ENCODE measurements around the gene CBLC.
"Not testable (repeated sequence)": the region's sequence is repeated elsewhere in the genome, so short reads cannot be mapped to it uniquely, and the experiment has no call there.

Gene CBLC

DNA sequence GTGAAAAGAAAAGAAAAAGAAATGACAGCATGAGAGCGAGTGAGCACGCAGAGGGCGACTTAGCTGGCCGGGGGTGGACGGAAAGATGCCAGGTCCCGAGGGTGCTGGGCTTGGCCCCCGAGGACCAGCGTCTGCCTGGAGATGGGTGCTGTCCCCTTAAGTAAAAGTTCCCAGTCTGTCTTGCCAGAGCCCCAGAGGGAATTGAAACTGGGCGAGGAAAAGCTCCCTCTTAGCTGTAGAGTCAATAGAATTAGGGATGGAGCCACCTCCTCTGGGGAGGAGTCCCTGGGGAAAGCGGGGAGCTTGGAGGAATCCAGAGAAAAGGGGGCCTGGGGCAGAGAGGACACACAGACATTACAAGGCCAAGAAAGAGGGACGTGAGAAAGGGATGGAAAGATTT, 44.5 kb downstream of the CBLC start:
- DNase-seq = no peak

DNA sequence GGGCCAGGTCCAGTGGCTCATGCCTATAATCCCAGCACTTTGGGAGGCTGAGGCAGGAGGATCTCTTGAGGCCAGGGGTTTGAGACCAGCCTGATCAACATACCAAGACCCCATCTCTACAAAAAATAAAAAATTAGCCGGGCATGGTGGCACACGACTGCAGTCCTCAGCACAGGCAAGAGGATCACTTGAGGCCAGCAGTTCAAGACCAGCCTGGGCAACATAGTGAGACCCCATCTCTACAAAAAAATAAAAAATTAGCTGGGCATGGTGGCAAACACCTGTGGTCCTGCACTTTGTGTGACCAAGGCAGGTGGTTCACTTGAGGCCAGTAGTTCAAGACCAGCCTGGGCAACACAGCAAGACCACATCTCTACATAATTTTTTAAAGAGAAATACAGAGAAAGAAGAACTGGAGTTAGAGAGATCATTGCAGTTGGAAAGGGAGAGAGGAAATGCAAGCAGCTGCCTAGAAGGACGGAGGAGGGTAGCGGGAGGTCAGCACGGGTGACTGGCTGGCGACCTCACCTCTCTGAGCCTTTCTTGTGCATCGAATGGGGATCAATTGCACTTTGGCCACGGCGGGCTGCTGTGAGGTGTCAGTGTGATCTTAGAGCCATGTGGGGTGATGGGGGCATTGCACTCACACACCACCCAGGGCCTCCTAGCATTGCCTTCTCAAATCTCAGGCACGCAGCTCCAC, 45.1 kb downstream of the CBLC start:
- DNase-seq = no peak

DNA sequence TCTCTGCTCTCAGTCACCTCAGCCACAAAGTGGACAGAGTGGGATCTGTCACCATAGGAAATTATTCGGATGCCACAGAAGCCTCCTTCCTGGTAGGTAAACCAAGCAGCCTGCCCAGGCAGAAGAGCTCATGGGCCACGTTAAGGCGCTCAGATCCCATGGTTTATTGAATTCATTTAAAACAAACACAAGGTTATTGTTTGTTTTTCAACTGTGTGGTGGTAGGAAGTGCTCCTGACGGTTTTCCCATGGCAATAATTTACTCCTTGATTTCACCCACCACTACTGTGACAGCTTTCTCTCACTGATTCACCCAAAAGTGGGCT, 45.6 kb downstream of the CBLC start:
- no peak for DNase-seq

DNA sequence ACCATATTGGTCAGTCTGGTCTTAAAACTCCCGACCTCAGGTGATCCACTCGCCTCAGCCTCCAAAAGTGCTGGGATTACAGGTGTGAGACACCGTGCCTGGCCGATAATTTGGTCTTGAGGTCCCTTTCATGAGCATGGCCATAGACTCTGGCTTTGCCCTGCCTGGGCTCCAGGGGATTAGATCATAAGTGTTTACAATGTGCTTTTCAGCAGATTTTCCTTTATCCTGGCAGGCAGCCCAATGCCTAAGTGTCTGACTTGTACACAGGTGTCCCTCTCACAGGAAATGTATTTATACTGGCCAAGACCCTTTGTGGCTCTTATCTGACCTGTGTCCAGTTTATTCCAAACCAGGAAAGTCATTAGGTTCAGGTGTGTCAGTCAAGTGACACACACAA, 47.1 kb downstream of the CBLC start:
- no peak for DNase-seq

DNA sequence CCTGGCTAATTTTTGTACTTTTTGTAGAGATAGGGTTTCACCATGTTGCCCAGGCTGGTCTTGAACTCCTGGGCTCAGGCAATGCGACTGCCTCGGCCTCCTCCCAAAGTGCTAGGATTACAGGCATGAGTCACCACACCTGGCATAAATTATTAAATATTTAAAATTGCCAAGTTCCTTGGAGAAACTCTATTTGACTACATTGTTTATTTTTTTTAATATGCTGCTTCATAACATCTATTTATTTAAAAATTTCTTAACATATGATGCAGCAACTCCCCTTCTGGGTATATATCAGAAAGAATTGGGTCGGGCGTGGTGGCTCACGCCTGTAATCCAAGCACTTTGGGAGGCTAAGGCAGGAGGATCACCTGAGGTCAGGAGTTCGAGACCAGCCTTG, 55.2 kb downstream of the CBLC start:
- DNase-seq = not testable (repeated sequence)

DNA sequence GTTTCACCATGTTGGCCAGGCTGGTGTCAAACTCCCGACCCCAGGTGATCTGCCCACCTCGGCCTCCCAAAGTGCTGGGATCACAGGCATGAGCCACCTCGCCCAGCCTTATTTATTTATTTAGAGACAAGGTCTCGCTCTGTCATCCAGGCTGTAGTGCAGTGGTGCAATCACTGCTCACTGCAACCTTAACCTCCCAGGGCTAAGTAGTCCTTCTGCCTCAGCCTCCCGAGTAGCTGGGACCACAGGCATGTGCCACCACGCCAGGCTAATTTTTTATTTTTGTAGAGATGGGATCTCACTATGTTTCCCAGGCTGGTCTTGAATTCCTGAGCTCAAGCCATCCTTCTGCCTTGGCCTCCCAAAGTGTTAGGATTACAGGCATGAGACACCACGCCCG, 56.7 kb downstream of the CBLC start:
- not testable (repeated sequence) for DNase-seq

DNA sequence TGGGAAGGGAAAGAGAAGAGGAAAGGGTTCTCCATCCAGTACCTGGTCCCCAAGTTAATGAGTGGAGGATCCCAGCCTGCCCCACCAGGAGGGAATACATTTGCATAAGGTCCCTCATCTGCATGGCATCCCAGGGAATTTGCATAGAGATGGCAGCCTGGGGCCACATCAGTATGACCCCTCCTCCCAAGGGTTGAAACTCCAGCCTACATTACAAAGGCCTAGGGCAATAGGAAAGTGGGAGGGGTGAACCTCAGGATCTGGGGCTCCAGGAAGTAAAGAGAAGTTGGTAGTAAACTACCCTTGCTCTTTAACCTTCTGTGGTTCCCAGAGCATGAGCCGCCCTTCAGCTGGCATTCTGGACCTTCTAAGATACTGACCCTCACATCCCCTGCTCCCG, 61.6 kb downstream of the CBLC start:
- DNase-seq = no peak

DNA sequence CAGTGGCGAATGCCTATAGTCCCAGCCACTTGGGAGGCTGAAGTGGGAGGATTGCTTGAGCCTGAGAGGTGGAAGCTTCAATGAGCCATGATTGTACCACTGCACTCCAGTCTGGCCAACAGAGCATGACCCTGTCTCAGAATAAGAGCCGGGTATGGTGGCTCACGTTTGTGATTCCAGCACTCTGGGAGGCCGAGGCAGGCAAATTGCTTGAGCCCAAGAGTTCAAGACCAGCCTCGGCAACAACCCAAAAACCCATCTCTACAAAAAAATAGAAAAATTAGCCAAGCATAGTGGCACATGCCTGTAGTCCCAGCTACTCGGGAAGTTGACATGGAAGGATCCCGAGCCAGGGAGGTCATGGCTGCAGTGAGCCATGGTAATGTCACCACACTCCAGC, 63.1 kb downstream of the CBLC start:
- DNase-seq = no peak

DNA sequence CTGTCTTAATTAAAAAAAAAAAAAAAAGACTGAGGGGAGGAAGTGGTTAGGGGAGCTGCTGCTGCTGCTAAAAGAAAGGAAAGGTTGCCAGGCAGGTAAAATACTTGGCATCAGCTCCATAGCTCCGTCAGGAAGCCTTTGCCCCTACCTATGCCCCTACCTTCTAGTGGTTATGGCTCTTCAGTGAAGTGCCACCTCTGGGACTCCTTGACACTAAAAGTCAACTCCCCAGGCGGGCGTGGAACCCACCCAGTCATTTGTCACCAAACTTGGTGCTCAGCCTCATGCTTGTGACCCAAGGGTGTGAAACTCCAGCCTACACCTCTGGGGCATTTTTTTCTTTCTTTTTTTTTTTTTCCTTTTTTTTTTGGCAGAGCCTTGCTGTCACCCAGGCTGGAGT, 63.5 kb downstream of the CBLC start:
- no peak for DNase-seq

DNA sequence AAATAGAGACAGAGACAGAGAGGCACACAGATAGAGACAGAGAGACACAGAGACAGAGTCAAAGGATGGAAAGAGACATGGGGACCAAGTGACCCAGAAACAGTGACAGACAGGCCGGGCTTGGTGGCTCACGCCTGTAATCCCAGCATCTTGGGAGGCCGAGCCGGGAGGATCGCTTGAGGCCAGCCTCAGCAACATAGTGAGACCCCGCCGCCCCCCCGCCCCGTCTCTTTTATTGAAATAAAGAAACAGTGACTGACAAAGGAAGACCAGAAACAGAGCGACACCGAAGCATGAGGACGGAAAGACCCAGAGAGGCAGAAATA, 67.6 kb downstream of the CBLC start:
- DNase-seq = no peak

DNA sequence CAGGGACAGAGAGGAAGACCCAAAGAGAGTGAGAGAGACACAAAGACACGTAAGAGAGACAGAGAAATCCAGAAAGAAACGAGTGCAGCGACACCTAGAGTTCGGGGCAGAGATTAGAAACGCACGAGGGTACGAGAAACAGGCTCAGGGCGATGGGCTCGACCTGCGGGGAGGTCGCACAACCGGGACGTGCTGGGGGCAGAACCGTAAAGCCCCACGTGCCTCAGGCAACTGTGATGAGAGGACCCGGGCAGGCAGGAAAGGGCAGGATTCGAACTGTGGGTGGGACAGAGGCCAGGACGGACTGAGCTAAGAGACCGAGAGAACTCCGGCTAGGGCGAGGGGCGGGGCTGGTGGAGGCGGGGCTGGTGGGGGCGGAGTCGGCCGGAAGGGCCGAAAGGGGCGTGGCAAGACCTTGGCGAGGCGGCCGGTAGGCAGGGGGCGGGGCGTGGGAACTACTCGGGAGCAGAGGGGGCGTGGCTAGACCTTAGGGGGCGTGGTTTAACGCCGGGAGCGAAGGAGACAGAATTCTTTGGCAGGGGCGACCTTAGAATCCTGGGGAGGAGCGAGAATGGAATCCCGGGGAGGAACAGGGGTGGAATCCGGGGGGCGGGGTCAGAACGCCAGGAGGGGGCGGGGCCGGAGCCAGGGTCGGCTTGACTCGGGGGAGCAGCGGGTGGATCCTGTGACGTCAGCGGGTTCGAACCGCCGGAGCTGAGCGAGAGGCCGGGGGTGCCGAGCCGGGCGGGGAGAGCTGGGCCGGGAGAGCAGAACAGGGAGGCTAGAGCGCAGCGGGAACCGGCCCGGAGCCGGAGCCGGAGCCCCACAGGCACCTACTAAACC, 68.1 kb downstream of the CBLC start, which contains the start of gene NECTIN2:
TSS of gene NECTIN2 (plus strand) at position 686 of the 843 bp plus-strand sequence. CDS start 229 bp downstream, outside the sequence.
- DNase-seq = peak; percentile 67 to 71

DNA sequence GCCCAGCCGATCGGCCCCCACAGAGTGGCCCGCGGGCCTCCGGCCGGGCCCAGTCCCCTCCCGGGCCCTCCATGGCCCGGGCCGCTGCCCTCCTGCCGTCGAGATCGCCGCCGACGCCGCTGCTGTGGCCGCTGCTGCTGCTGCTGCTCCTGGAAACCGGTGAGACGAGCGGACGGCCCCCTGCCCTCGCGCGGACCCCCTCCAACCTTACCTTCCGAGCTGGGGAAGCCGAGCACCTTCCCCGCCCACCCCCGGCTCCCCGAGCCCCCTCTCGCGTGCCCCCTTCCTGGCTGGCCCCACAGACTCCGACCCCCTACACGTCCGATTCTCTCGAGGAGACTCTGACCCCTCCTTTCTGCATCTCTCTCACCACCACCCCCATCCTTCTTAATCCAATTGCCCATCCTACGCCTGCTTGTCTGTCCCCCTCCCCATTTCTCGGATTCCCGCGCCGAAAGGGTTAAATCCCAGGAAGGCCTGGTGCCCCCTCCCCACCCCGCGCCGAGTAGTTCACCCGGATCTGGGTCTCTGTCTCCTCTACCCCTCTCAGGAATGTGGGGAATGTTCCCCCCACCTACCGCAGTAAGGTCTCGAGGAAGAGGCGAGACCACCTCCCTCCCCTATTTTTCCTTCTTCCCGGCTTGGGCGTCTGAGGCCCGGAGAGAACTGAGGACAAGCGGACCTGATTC, 68.9 kb downstream of the CBLC start:
- no peak for DNase-seq

DNA sequence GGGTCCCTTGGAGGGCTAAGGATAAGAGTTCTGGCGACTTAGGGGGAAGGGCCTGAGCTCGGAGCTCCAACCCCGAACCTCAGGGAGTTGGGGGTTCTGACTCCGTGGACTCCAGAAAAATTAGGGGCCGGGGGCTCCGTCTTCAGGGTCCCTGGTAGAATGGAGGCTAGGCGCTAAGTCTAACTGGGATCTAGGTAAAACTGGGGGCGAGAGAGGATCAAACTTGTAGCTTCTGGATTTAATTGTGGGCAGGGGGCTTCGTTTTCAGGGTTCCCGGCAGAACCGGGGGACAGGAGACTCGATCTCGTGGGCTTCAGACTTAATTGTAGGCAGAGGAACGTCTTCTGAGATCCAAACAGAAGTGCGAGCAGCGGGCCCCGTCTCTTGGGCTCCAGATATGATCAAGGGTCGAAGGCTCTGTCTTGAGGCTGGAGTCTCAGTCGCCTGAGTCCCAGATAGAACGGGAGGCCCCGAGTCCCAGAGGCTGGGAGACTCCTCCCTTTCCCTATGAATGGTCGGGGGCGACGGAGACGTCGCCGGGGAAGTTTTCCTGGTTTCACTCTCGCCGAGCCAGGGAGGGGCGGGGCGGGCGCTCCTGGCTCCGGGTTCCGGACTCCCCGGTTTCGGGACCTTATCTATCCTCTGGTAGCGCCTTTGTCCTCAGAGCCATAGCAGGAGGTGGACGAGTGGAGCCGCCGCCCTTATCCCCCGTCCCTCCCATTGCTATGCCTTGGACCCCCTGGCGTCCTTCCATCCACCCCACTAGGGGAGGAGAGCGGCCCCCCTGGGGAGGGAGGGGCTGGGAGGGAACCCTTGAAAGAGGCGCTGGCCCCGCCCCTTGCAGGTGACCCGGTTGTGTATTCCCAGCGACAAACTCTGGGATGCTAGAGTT, 69.7 kb downstream of the CBLC start:
- DNase-seq = no peak

DNA sequence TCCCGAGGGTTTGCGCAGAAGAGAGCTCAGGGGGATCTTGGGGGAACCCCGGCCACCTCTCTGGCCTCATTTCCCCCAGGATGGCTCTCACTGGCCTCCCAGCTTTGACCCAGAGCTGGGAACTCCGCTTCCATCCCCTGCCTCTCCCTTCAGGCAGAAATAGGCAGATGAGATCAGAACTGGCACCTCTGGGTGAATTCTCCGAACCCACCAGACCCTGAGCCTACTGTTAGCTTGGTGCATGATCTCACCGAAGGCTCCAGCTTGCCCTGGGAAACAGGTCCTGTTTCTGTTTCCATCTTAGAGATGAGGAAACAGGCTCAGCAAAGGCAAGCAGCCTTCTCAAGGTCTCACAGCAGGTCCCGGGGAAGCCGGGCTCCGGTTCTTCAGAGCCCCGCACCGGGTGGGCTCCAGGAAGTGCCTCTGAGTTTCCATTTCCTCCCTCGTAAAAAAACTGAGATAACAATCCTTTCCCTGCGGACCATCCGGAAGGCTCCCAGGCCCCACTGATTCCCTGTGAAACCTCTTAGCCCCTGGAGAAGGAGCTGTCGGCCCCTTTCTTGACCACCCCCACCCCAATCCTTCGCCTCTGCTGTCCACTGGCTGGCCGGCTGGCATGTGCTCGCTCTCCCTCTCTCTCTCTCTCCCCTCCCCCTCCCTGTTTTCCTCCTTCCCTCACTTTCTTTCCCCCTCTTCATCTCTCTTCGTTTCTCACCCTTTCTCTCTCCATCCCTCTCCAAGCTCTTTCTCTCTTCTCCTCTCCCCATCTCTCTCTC, 70.5 kb downstream of the CBLC start:
- DNase-seq = no peak

DNA sequence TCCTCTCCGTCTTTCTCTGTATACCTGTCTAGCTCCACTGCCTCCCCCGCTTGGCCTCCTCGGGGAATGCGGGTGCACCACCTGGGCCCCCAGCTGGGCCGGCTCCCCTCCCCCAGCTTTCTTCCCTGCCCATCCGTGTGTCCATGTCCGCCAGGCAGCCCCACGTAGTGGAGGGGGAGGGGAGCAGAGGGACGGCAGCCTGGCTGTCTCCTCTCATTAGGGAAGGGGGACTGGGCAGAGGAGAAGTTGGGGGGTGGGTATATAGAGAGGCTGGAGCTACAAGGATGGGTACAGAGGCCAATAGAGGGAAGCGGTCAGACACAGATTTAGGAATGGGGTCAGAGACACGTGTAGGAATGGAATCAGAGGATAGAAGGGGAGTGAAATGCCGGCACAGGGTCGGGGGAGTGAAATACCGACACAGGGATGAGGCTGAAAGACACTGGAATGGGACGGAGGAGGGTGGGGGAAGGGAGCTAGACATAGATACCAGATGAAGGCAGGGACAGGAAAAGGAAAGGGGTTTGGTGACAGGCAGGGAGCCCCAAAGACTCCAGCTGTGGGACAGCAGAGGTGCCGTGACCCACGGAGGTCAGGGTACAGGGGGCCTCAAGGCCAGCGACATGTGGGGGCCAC, 71.2 kb downstream of the CBLC start:
- no peak for DNase-seq

Measured in activated CD4-positive, alpha-beta T cell treated with anti-CD3 and anti-CD28 coated beads, Interleukin-2, amount 50 U/mL, for 4 hours (primary cell).